ENCODE results near the gene RNASE4.

The RNASE4 gene

DNA sequence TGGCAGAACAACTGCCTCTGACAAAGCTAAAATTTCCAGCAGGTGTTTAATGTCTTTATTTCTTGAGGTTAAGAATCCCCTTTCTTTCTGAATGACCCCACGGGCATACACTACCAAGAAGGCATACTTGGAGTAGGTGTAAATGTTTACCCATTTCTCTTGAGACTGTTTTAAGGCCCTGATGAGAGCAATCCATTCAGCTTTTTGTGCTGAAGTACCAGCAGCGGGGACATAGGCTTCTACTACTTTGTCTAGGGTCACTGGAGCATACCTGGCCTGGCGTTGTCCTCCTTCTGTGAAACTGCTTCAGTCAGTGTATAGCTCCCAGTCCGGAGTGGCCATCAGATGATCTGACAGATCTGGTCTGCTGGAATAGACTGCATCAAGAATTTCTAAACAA, 26.9 kb downstream of the RNASE4 start:
- no peak overlapping the region for H2AFZ ChIP-seq (ENCODE audit: low read length)
- no peak for DNase-seq
- no peaks in the 10 kb centered on the region for H3K79me2 ChIP-seq (ENCODE audit: low read length)
- H3K9me2 ChIP-seq (replicated peaks; ENCODE audit: insufficient read depth, low read length): no peaks in the 10 kb centered on the region
- H3K9ac ChIP-seq (ENCODE audit: low read length): no peak overlapping the region
- no peaks in the 10 kb centered on the region for H3K27me3 ChIP-seq (replicated peaks; ENCODE audit: insufficient read depth, low read length)
- TF ChIP-seq EZH2phosphoT487 (IDR thresholded peaks at IDR 0.05; ENCODE audit: low read length): no peak
- TF ChIP-seq EZH2 (optimal IDR thresholded peaks at IDR 0.05; ENCODE audit: low read depth, low read length): no peak
- TF ChIP-seq CTCF (IDR thresholded peaks at IDR 0.05; ENCODE audit: low read length): no peak
- H3K4me2 ChIP-seq (ENCODE audit: low read depth, low read length): no peak overlapping the region
- H3K36me3 ChIP-seq (replicated peaks; ENCODE audit: insufficient read depth, low read length): no peaks in the 10 kb centered on the region
- no peaks in the 10 kb centered on the region for H3K9me3 ChIP-seq (replicated peaks; ENCODE audit: insufficient read depth, low read length)
- H4K20me1 ChIP-seq (ENCODE audit: insufficient read depth, low read length): no peaks in the 10 kb centered on the region
- no peak overlapping the region for H3K4me3 ChIP-seq (ENCODE audit: low read length)
- H3K27ac ChIP-seq (ENCODE audit: low read length): no peak overlapping the region
- no peaks in the 10 kb centered on the region for H3K4me1 ChIP-seq (ENCODE audit: low read length)
- H3F3A ChIP-seq (ENCODE audit: insufficient read depth, low read length): no peaks in the 10 kb centered on the region

GRCh38 chr14:20711685-20712084, 27.3 kb downstream of the RNASE4 start:
- H3K36me3 ChIP-seq (replicated peaks; ENCODE audit: insufficient read depth, low read length): no peaks in the 10 kb centered on the region
- H3K4me1 ChIP-seq (ENCODE audit: low read length): no peaks in the 10 kb centered on the region
- no peaks in the 10 kb centered on the region for H3K9me2 ChIP-seq (replicated peaks; ENCODE audit: insufficient read depth, low read length)
- H3K4me3 ChIP-seq (ENCODE audit: low read length): no peak overlapping the region
- no peaks in the 10 kb centered on the region for H4K20me1 ChIP-seq (ENCODE audit: insufficient read depth, low read length)
- H3F3A ChIP-seq (ENCODE audit: insufficient read depth, low read length): no peaks in the 10 kb centered on the region
- H3K27ac ChIP-seq (ENCODE audit: low read length): no peak overlapping the region
- DNase-seq: no peak
- H3K79me2 ChIP-seq (ENCODE audit: low read length): no peaks in the 10 kb centered on the region
- TF ChIP-seq EZH2phosphoT487 (IDR thresholded peaks at IDR 0.05; ENCODE audit: low read length): no peak
- no peak for TF ChIP-seq EZH2 (optimal IDR thresholded peaks at IDR 0.05; ENCODE audit: low read depth, low read length)
- no peak for TF ChIP-seq CTCF (IDR thresholded peaks at IDR 0.05; ENCODE audit: low read length)
- no peak overlapping the region for H3K4me2 ChIP-seq (ENCODE audit: low read depth, low read length)
- H2AFZ ChIP-seq (ENCODE audit: low read length): no peak overlapping the region
- H3K9me3 ChIP-seq (replicated peaks; ENCODE audit: insufficient read depth, low read length): no peaks in the 10 kb centered on the region
- H3K27me3 ChIP-seq (replicated peaks; ENCODE audit: insufficient read depth, low read length): no peaks in the 10 kb centered on the region
- no peak overlapping the region for H3K9ac ChIP-seq (ENCODE audit: low read length)

GRCh38 chr14:20712904-20713303, 28.5 kb downstream of the RNASE4 start:
- no peaks in the 10 kb centered on the region for H3K27me3 ChIP-seq (replicated peaks; ENCODE audit: insufficient read depth, low read length)
- no peak for DNase-seq
- H3K9me2 ChIP-seq (replicated peaks; ENCODE audit: insufficient read depth, low read length): no peaks in the 10 kb centered on the region
- H3K9ac ChIP-seq (ENCODE audit: low read length): no peak overlapping the region
- no peak overlapping the region for H2AFZ ChIP-seq (ENCODE audit: low read length)
- H3K36me3 ChIP-seq (replicated peaks; ENCODE audit: insufficient read depth, low read length): no peaks in the 10 kb centered on the region
- H3K27ac ChIP-seq (ENCODE audit: low read length): no peak overlapping the region
- H3K9me3 ChIP-seq (replicated peaks; ENCODE audit: insufficient read depth, low read length): no peaks in the 10 kb centered on the region
- TF ChIP-seq EZH2phosphoT487 (IDR thresholded peaks at IDR 0.05; ENCODE audit: low read length): no peak
- no peak for TF ChIP-seq CTCF (IDR thresholded peaks at IDR 0.05; ENCODE audit: low read length)
- TF ChIP-seq EZH2 (optimal IDR thresholded peaks at IDR 0.05; ENCODE audit: low read depth, low read length): no peak
- no peak overlapping the region for H3K4me2 ChIP-seq (ENCODE audit: low read depth, low read length)
- no peaks in the 10 kb centered on the region for H3K79me2 ChIP-seq (ENCODE audit: low read length)
- no peak overlapping the region for H3K4me3 ChIP-seq (ENCODE audit: low read length)
- no peaks in the 10 kb centered on the region for H3K4me1 ChIP-seq (ENCODE audit: low read length)
- H3F3A ChIP-seq (ENCODE audit: insufficient read depth, low read length): no peaks in the 10 kb centered on the region
- no peaks in the 10 kb centered on the region for H4K20me1 ChIP-seq (ENCODE audit: insufficient read depth, low read length)
